ENCODE data around the gene ALLC. TPM values are rescaled to one million over a fixed set of nuclear protein-coding genes. Genes with fewer than 3 reads are reported as not detected.

ALLC gene
- total and polyA plus RNA-seq, 10 of the 15 experiments (the other 5 are each of a cell fraction or from before 2014, with no cell fraction given): 0.05 TPM; not detected in 9

- no peak for TF ChIP-seq CHD4 (IDR thresholded peaks at IDR 0.05)
- TF ChIP-seq PML (IDR thresholded peaks at IDR 0.05; ENCODE audit: low read length): no peak
- TF ChIP-seq SMAD1 (IDR thresholded peaks at IDR 0.05; ENCODE audit: low read depth, partially characterized antibody): no peak
- TF ChIP-seq MYC (IDR thresholded peaks at IDR 0.05; ENCODE audit: insufficient read depth, insufficient read length, insufficient replicate concordance, low read length, severe bottlenecking): no peak
- no peak for TF ChIP-seq SMC3 (IDR thresholded peaks at IDR 0.05; ENCODE audit: borderline replicate concordance, low read length)
- no peak for TF ChIP-seq STAT3 (IDR thresholded peaks at IDR 0.05; ENCODE audit: low read depth, low read length)
- TF ChIP-seq EED (IDR thresholded peaks at IDR 0.05; ENCODE audit: low read depth): no peak
- no peak for TF ChIP-seq IKZF1 (conservative IDR thresholded peaks at IDR 0.05)
- TF ChIP-seq NFYA (IDR thresholded peaks at IDR 0.05; ENCODE audit: borderline replicate concordance, low read depth, low read length): no peak
- no peak for TF ChIP-seq PAX8 (IDR thresholded peaks at IDR 0.05)
- TF ChIP-seq TAF1 (IDR thresholded peaks at IDR 0.05; ENCODE audit: borderline replicate concordance, low read depth, low read length): no peak
- no peak for TF ChIP-seq BCLAF1 (IDR thresholded peaks at IDR 0.05)
- TF ChIP-seq BRCA1 (IDR thresholded peaks at IDR 0.05; ENCODE audit: low read depth, low read length): no peak
These were observed 50.6 kb downstream of the ALLC start (continued) for GRCh38 chr2:3708576-3708975.

Data from GM12878 (cell line).